ENCODE measurements around the gene LCOR. TPM values are rescaled to one million over a fixed set of nuclear protein-coding genes. Genes with fewer than 3 reads are reported as not detected.

Gene LCOR
- total RNA-seq, 1 donor, result 58.7 TPM

GRCh38 chr10:96988426-96988825, 156.3 kb downstream of the LCOR start:
- no peak overlapping the region for H3K4me3 ChIP-seq (ENCODE audit: low read depth, low read length)
- DNase-seq (ENCODE audit: low read depth), result peak; percentile 39
- TF ChIP-seq, protein P1, sequence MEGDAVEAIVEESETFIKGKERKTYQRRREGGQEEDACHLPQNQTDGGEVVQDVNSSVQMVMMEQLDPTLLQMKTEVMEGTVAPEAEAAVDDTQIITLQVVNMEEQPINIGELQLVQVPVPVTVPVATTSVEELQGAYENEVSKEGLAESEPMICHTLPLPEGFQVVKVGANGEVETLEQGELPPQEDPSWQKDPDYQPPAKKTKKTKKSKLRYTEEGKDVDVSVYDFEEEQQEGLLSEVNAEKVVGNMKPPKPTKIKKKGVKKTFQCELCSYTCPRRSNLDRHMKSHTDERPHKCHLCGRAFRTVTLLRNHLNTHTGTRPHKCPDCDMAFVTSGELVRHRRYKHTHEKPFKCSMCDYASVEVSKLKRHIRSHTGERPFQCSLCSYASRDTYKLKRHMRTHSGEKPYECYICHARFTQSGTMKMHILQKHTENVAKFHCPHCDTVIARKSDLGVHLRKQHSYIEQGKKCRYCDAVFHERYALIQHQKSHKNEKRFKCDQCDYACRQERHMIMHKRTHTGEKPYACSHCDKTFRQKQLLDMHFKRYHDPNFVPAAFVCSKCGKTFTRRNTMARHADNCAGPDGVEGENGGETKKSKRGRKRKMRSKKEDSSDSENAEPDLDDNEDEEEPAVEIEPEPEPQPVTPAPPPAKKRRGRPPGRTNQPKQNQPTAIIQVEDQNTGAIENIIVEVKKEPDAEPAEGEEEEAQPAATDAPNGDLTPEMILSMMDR (IDR thresholded peaks at IDR 0.05; ENCODE audit: insufficient read depth, low read depth, low read length), result no peak

DNA sequence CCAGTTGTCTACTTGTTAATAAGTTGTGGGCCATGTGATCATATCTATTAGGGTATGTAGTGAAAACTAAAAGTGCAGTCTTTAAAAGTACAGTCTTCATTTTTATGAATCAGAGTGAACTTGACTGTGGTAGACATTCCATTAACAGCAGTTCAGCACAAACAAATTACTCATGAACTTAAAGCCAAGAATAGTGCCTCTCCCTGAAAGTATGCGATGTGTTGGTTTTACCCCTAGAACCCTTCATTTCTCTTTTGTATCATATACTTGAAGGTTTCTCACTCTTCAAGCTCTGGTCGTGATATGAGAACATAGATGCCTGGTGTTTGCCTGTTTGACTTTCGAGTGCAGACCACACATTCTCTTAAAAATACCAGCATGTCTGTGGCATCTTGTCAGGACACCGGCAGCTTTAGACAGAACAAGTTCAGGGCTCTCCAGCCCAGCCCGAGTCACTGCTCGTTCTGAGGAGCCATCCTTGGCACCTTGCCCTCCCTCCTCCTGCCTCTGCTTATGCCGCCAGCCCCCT, 159.3 kb downstream of the LCOR start:
- no peak overlapping the region for H3K4me3 ChIP-seq (ENCODE audit: low read depth, low read length)
- TF ChIP-seq, protein P1 (IDR thresholded peaks at IDR 0.05; ENCODE audit: insufficient read depth, low read depth, low read length), result no peak
- peak; percentile 59 for DNase-seq (ENCODE audit: low read depth)

DNA sequence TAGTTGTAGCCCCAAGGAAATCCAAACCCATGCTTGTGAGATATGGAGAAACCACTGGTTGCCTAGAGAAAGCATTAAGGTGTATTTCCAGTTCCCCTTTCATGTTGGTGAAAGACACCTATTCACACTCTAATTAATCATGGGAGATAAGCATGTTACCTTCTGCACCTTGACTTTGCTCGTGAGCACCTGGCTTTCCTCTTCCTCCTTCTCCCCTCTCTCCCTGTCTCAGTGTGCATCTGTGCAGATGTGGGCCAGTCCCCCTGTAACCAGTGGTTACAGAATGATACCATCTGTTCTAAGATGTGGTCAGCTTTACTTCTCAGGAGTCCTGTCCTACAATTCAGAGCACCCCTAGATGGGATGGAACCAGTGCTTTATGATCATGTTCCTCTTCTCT, 160.6 kb downstream of the LCOR start:
- TF ChIP-seq, protein P1 (IDR thresholded peaks at IDR 0.05; ENCODE audit: insufficient read depth, low read depth, low read length), result no peak
- no peak for DNase-seq (ENCODE audit: low read depth)
- no peak overlapping the region for H3K4me3 ChIP-seq (ENCODE audit: low read depth, low read length)

DNA sequence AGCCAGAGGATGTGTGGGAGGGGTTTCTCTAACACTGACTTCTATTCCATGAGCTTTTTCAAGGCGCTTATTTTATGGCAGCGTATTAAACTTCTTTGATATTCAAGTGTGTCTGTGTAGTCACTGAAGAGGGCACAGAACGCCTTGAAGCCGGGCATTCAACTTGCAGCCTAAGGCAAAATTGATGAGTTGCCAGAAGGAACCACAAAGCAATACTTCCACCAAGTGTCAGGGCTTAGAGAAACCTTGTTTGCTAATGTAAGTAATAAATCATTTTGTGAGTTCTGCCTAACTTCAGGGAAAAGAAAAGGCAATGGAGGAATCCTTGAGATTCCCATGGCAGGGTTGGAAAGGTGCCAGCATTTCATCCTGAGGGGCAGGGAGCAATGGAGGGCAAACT, 163.8 kb downstream of the LCOR start:
- TF ChIP-seq, protein P1 (IDR thresholded peaks at IDR 0.05; ENCODE audit: insufficient read depth, low read depth, low read length), result no peak
- H3K4me3 ChIP-seq (ENCODE audit: low read depth, low read length), result no peak overlapping the region
- DNase-seq (ENCODE audit: low read depth), result peak; percentile 38

- TF ChIP-seq, protein P1 (IDR thresholded peaks at IDR 0.05; ENCODE audit: insufficient read depth, low read depth, low read length), result no peak
- no peak overlapping the region for H3K4me3 ChIP-seq (ENCODE audit: low read depth, low read length)
- DNase-seq (ENCODE audit: low read depth), result no peak
Measured at GRCh38 chr10:96996275-96996965, 164.3 kb downstream of the LCOR start.

GRCh38 chr10:96998329-96998888, 166.3 kb downstream of the LCOR start:
- no peak overlapping the region for H3K4me3 ChIP-seq (ENCODE audit: low read depth, low read length)
- TF ChIP-seq, protein P1 (IDR thresholded peaks at IDR 0.05; ENCODE audit: insufficient read depth, low read depth, low read length), result no peak
- peak; percentile 81 for DNase-seq (ENCODE audit: low read depth)

Data from fibroblast of villous mesenchyme (primary cell).